ENCODE measurements around the gene CDH4.

CDH4 gene

GRCh38 chr20:61737346-61737745 lies 485.3 kb downstream of the CDH4 start:
- no peak for DNase-seq (ENCODE audit: low spot score)
- TF ChIP-seq CTCF (IDR thresholded peaks at IDR 0.05; ENCODE audit: borderline replicate concordance, control extremely low read depth, extremely low read depth, insufficient read depth, missing control alignments) = no peak
- in situ Hi-C loops (cut with MboI; ENCODE audit: low sequenced_read_pairs, unreplicated experiment) = no loop called here

GRCh38 chr20:61737812-61738443 lies 485.9 kb downstream of the CDH4 start:
- no peak for TF ChIP-seq CTCF (IDR thresholded peaks at IDR 0.05; ENCODE audit: borderline replicate concordance, control extremely low read depth, extremely low read depth, insufficient read depth, missing control alignments)
- in situ Hi-C loops (cut with MboI; ENCODE audit: low sequenced_read_pairs, unreplicated experiment) = no loop called here
- no peak for DNase-seq (ENCODE audit: low spot score)

GRCh38 chr20:61738601-61739069 lies 486.6 kb downstream of the CDH4 start:
- in situ Hi-C loops (cut with MboI; ENCODE audit: low sequenced_read_pairs, unreplicated experiment) = no loop called here
- DNase-seq (ENCODE audit: low spot score) = no peak
- TF ChIP-seq CTCF (IDR thresholded peaks at IDR 0.05; ENCODE audit: borderline replicate concordance, control extremely low read depth, extremely low read depth, insufficient read depth, missing control alignments) = no peak

- TF ChIP-seq CTCF (IDR thresholded peaks at IDR 0.05; ENCODE audit: borderline replicate concordance, control extremely low read depth, extremely low read depth, insufficient read depth, missing control alignments) = no peak
- DNase-seq (ENCODE audit: low spot score) = no peak
- in situ Hi-C loops (cut with MboI; ENCODE audit: low sequenced_read_pairs, unreplicated experiment) = no loop called here
Measured at GRCh38 chr20:61739086-61739831, 487.2 kb downstream of the CDH4 start.

GRCh38 chr20:61739832-61740118 lies 487.7 kb downstream of the CDH4 start:
- TF ChIP-seq CTCF (IDR thresholded peaks at IDR 0.05; ENCODE audit: borderline replicate concordance, control extremely low read depth, extremely low read depth, insufficient read depth, missing control alignments) = no peak
- in situ Hi-C loops (cut with MboI; ENCODE audit: low sequenced_read_pairs, unreplicated experiment) = no loop called here
- DNase-seq (ENCODE audit: low spot score) = no peak

GRCh38 chr20:61742097-61742825 lies 490.2 kb downstream of the CDH4 start:
- TF ChIP-seq CTCF (IDR thresholded peaks at IDR 0.05; ENCODE audit: borderline replicate concordance, control extremely low read depth, extremely low read depth, insufficient read depth, missing control alignments) = no peak
- no peak for DNase-seq (ENCODE audit: low spot score)
- in situ Hi-C loops (cut with MboI; ENCODE audit: low sequenced_read_pairs, unreplicated experiment) = no loop called here
